PC-3 (cell line): ENCODE measurements around the gene PRKAR1B.

Experiments
- EZH2phosphoT487 ChIP-seq: fragments of 300-600 bp; sonication (generic); IDR thresholded peaks from 2 replicates; pipeline ENCODE4 v1.6.1; 2018; ENCODE audit warnings: mild to moderate bottlenecking, antibody characterized with exemption, low read length, borderline replicate concordance
- TF ChIP-seq, protein P1 (sequence below): fragments of 300-600 bp; sonication (generic); conservative IDR thresholded peaks from 2 replicates; pipeline ENCODE4 v1.5.1; 2017; ENCODE audit warnings: antibody characterized with exemption, low read depth, mild to moderate bottlenecking, low read length

DNA sequence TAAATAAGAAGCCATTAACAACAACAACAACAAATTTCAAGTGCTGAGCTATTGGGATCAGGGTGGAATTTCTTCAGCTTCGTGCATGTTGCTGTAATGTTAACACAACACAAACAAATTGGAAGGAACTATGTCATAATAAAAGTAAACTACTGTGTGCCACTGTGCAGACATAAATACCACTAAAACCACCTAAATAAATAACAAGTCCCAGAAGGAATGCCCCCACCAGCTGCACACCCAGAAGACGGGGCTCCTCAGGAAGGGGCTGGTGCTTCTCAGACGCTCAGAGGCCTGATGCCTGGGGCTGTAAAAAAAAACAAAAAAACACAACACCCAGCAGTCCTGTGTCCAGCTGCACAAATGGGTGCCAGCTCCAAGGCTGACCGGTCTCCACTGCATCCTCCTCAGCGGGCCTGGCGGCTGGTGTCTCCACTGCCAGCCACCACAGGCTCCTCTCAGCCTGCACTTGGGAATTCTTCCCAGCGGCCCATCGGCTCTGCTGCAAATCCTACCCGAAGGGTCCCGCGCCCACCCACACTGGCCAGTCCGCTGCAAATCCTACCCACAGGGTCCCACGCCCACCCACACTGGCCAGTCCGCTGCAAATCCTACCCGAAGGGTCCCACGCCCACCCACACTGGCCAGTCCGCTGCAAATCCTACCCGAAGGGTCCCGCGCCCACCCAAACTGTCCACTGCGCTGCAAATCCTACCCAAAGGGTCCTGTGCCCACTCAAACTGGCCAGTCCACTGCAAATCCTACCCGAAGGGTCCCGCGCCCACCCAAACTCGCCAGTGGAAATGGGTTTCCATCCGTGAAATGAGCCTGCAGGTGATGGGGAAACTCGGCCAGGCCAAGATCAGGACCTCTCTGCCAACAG lies 36.4 kb downstream of the PRKAR1B start:
- TF ChIP-seq, protein P1, sequence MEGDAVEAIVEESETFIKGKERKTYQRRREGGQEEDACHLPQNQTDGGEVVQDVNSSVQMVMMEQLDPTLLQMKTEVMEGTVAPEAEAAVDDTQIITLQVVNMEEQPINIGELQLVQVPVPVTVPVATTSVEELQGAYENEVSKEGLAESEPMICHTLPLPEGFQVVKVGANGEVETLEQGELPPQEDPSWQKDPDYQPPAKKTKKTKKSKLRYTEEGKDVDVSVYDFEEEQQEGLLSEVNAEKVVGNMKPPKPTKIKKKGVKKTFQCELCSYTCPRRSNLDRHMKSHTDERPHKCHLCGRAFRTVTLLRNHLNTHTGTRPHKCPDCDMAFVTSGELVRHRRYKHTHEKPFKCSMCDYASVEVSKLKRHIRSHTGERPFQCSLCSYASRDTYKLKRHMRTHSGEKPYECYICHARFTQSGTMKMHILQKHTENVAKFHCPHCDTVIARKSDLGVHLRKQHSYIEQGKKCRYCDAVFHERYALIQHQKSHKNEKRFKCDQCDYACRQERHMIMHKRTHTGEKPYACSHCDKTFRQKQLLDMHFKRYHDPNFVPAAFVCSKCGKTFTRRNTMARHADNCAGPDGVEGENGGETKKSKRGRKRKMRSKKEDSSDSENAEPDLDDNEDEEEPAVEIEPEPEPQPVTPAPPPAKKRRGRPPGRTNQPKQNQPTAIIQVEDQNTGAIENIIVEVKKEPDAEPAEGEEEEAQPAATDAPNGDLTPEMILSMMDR, result no peak
- TF ChIP-seq EZH2phosphoT487, result no peak
